ENCODE results near the gene AHNAK. TPM values are rescaled to one million over a fixed set of nuclear protein-coding genes. Genes with fewer than 3 reads are reported as not detected.

Gene AHNAK
- total and polyA plus RNA-seq, 9 donors = 114 to 699 (median 540) TPM

DNA sequence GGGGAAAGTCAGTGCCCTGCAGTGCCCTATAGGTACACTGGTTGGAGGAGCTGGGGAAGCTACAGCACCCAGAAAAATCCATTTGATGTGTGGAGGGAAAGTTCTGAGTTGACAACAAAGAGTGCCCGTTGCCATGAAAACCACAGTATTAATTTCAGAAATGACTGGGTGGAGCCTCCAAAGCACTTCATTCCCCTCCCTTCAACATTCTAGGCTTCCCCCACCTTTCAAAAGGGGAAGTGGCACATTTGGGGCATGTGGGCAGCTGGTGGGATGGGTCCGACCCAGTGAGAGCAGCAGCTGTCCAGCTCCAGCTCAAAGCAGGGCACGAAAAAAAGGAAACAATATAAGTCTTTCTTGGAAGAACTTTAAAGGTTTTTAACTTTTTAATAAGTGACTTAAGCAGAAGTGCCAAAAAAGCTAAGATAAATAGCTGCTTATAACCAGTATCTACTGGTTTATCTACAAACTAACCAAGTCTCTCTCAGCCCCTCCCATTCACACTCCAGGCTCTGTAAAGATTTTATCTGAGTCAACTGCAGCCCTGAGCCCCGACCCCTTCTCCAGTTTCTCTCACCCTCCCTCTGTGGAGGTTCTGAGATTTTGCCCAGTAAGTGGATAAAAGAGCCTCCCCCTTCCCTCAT lies 9.0 kb upstream of the AHNAK start:
- no peaks in the 10 kb centered on the region for H3K9me3 ChIP-seq
- intact Hi-C loops (cut with DNase I) = loop anchor here in 2 of 4 donors (5.0 to 10.0 kb wide), 3 partner anchors 138 to 1059 kb away; partner anchors contain the start of genes PLAAT3 (in 1 of the 2) and SCGB1A1 (in 1 of the 2)
- no peak for DNase-seq
- H3K36me3 ChIP-seq = no peaks in the 10 kb centered on the region
- peak overlapping the region; percentile 2 to 68 for H3K27ac ChIP-seq
- peaks cover 30% of the 10 kb centered on the region for H3K4me1 ChIP-seq (ENCODE audit: insufficient read depth)
- 13 to 24% (median 19%) methylated on average over 4 of the region's 4 CpGs for WGBS, 3 donors
- no peaks in the 10 kb centered on the region for H3K27me3 ChIP-seq
- no peak overlapping the region for H3K4me3 ChIP-seq
- TF ChIP-seq, protein P1, sequence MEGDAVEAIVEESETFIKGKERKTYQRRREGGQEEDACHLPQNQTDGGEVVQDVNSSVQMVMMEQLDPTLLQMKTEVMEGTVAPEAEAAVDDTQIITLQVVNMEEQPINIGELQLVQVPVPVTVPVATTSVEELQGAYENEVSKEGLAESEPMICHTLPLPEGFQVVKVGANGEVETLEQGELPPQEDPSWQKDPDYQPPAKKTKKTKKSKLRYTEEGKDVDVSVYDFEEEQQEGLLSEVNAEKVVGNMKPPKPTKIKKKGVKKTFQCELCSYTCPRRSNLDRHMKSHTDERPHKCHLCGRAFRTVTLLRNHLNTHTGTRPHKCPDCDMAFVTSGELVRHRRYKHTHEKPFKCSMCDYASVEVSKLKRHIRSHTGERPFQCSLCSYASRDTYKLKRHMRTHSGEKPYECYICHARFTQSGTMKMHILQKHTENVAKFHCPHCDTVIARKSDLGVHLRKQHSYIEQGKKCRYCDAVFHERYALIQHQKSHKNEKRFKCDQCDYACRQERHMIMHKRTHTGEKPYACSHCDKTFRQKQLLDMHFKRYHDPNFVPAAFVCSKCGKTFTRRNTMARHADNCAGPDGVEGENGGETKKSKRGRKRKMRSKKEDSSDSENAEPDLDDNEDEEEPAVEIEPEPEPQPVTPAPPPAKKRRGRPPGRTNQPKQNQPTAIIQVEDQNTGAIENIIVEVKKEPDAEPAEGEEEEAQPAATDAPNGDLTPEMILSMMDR (IDR thresholded peaks at IDR 0.05) = no peak
- TF ChIP-seq EP300 (IDR thresholded peaks at IDR 0.05) = no peak
- TF ChIP-seq POLR2A (IDR thresholded peaks at IDR 0.05) = no peak

DNA sequence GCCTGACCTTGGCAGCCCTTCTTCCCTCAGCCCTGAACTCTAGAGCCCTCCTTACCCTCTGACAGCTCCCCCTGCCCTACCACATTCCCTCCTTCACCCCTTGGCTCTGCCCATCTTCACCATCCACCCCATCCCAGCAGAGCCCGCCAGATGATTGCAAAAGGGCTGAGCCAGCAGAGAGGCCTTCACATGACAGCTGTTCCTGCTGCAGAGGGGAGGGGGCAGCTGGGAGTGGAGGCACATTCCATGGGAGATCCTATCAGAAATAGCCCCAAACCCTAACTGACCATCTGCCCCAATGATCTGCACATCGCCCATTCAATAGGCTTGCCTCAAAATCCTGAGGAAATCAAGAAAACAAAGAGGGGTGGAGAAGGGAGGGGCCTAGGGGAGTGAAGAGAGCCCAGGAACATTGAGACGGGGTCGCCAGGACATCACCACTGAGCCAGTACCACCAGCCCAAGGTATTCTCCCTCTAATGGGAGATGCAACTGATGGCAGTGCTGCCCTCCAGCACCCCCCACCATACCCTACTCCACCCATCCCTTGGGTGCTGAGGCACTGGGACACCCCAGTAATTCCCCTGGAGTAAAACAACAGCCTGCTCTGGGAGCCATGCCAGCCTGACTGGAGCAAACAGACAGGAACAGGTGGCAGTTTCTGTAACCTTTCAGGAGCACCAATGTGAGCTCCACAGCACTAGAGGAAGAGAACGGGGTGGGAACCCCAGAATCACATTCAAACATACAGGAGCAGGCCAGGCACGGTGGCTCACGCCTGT lies 8.0 kb upstream of the AHNAK start:
- Histone ChIP-seq H3K27me3 (no peaks in the 10 kb centered on the region), H3K4me1 (ENCODE audit: insufficient read depth) (peaks cover 32% of the 10 kb centered on the region), H3K27ac (peak overlapping the region in 1 of 2 donors; percentile 81), H3K4me3 (no peak overlapping the region), H3K36me3 (no peaks in the 10 kb centered on the region), H3K9me3 (no peaks in the 10 kb centered on the region)
- intact Hi-C loops (cut with DNase I) = loop anchor here in 2 of 4 donors (5.0 to 10.0 kb wide), 3 partner anchors 137 to 1060 kb away; partner anchors contain the start of genes PLAAT3 (in 1 of the 2) and SCGB1A1 (in 1 of the 2)
- TF ChIP-seq, protein P1 (IDR thresholded peaks at IDR 0.05) = no peak
- no peak for TF ChIP-seq POLR2A (IDR thresholded peaks at IDR 0.05)
- 86 to 89% (median 86%) methylated on average over 7 of the region's 7 CpGs for WGBS, 3 donors
- DNase-seq = peak in 2 of 5 donors; percentile 53 to 55

DNA sequence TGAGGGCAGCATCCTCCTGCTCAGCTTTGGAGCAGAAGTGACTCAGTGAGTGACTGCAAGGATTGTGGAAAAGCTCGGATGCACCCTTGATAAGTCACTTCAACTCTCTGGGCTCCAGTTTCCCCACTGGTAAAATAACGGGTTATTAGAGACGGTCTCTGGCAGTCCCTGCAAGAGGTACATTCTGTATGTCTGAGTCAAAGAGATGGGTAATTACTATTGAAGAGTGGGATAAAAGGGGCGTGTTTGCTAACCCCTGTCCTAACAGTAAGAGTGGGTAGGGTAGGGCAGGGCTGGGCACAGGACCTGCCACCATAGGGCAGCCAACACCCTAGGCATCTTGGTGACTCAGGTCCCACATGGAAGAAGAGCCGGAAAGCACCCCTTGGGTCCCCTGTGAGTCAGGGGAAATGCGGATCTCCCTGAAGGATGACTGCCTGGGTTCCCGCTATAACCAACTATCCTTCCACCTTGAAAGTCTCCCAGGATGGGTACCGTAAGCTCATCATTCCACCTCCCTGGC lies 7.3 kb upstream of the AHNAK start:
- Histone ChIP-seq H3K27me3 (no peaks in the 10 kb centered on the region), H3K27ac (peak overlapping the region; percentile 51 to 81), H3K36me3 (no peaks in the 10 kb centered on the region), H3K9me3 (no peaks in the 10 kb centered on the region), H3K4me3 (no peak overlapping the region), H3K4me1 (ENCODE audit: insufficient read depth) (peaks cover 36% of the 10 kb centered on the region)
- DNase-seq = no peak
- WGBS, 3 donors = 66 to 84% (median 81%) methylated on average over 8 of the region's 8 CpGs
- intact Hi-C loops (cut with DNase I) = loop anchor here in 1 of 4 donors (10.0 kb wide), 1 partner anchor 1061 kb away; the partner anchor contains the start of gene PLAAT3
- TF ChIP-seq, protein P1 (IDR thresholded peaks at IDR 0.05) = no peak
- no peak for TF ChIP-seq POLR2A (IDR thresholded peaks at IDR 0.05)
- no peak for TF ChIP-seq EP300 (IDR thresholded peaks at IDR 0.05)

DNA sequence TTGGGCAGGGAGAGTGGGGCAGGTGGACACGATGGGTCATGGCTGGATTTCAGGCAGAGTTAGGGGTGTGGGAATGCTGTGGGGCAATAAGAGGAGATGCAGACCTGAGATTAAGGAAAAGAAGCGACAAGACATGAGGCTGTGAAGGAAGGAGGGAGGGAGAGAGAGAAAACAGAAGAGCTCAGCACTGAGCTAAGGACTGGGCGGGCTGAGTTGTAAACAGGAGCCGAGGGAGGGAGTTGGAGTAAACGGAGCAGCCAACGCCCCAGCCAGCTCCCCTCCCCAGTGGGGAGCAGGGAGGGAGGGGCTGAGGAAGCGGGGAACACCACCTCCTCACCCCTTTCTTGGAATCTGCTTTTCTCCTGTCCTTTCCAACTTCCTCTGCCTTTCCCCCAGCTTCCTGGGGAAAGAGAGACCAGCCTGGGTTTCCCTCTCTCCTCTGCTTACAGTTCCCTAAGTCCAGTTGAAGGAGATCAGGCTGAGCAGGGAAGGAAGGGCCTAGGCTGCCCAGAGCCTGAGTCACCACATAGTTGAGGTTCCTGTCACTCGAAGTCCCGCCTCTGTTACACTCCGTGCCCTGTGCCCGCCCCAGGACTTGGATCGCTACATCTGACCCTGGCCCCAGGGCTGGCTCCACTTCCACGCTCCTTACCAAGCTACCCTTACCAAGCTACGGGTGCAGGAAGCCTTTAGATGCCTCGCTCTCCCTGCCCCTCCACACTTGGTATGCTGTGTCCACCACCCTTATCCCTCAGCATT lies 6.7 kb upstream of the AHNAK start:
- peaks cover 38% of the 10 kb centered on the region for H3K4me1 ChIP-seq (ENCODE audit: insufficient read depth)
- peak overlapping the region; percentile 51 to 81 for H3K27ac ChIP-seq
- peak; percentile 29 for TF ChIP-seq POLR2A (IDR thresholded peaks at IDR 0.05)
- TF ChIP-seq, protein P1 (IDR thresholded peaks at IDR 0.05) = peak in 1 of 3 donors; percentile 15
- no peak for TF ChIP-seq EP300 (IDR thresholded peaks at IDR 0.05)
- H3K36me3 ChIP-seq = no peaks in the 10 kb centered on the region
- WGBS, 3 donors = 11% methylated on average over 15 of the region's 15 CpGs
- H3K9me3 ChIP-seq = no peaks in the 10 kb centered on the region
- H3K27me3 ChIP-seq = no peaks in the 10 kb centered on the region
- no peak overlapping the region for H3K4me3 ChIP-seq
- DNase-seq = peak; percentile 82 to 86 (median 85)
- intact Hi-C loops (cut with DNase I) = loop anchor here in 1 of 4 donors (10.0 kb wide), 1 partner anchor 1062 kb away; the partner anchor contains the start of gene PLAAT3

Measured in ovary (tissue), 9 donors.